Measurements from ENCODE around the gene CLDN3. TPM values are rescaled to one million over a fixed set of nuclear protein-coding genes. Genes with fewer than 3 reads are reported as not detected.

CLDN3 gene
- total and polyA plus RNA-seq, 2 of the 4 experiments (the other 2 are of a cell fraction), result 0.12 to 0.18 TPM

- ChIA-PET CTCF (no interaction called here), POLR2A (ENCODE audit: unreplicated experiment) (no interaction called here)
- DNase-seq (no peak), ATAC-seq (ENCODE audit: low read depth) (0 out of 2 replicates have a peak, but pooled peaks have one; percentile 15)
- Histone ChIP-seq H3K9ac (ENCODE audit: low read depth, low read length) (no peak overlapping the region), H3K4me3 (ENCODE audit: insufficient read depth, low read depth, low read length) (no peak overlapping the region), H2AFZ (replicated peaks; ENCODE audit: low read length, poor library complexity) (no peak overlapping the region), H4K5ac (ENCODE audit: low read depth, low read length) (no peak overlapping the region), H3K4me2 (ENCODE audit: low read depth, low read length) (no peak overlapping the region), H3K36me3 (ENCODE audit: control insufficient read depth, insufficient read depth, low read length) (no peaks in the 10 kb centered on the region), H3K79me1 (ENCODE audit: low read depth in 1 of 2, low read length in 2 of 2) (no peaks in the 10 kb centered on the region), H3K9me1 (ENCODE audit: insufficient read depth, low read length) (no peaks in the 10 kb centered on the region), H2BK120ac (ENCODE audit: low read depth, low read length) (no peak overlapping the region), H2AK9ac (replicated peaks; ENCODE audit: low read depth, low read length, poor library complexity) (no peak overlapping the region), H4K8ac (ENCODE audit: low read depth in 2 of 2, low read length in 2 of 2) (no peak overlapping the region), H2BK20ac (ENCODE audit: low read depth, low read length) (no peak overlapping the region), H2BK5ac (ENCODE audit: low read depth, low read length, poor library complexity, severe bottlenecking) (no peak overlapping the region), H3K4ac (ENCODE audit: low read depth, low read length) (no peak overlapping the region), H3K18ac (ENCODE audit: low read depth, low read length) (no peak overlapping the region), H3K9me3 (ENCODE audit: control insufficient read depth, insufficient read depth, low read length) (no peaks in the 10 kb centered on the region; the same call in 1 of the 2 replicates), H3K14ac (replicated peaks; ENCODE audit: low read depth, low read length) (no peak overlapping the region), H2BK15ac (ENCODE audit: low read depth, low read length) (no peak overlapping the region), H3K23ac (ENCODE audit: low read depth, low read length) (no peak overlapping the region), H3K4me1 (ENCODE audit: control insufficient read depth, insufficient read depth, low read length) (peaks cover 4% of the 10 kb centered on the region; the same call in 1 of the 2 replicates), H3K27ac (ENCODE audit: insufficient read depth, low read length) (no peak overlapping the region), H4K91ac (ENCODE audit: insufficient read depth, low read depth, low read length) (no peak overlapping the region), H3K56ac (ENCODE audit: extremely low read depth, insufficient read depth, low read length) (no peak overlapping the region), H3K27me3 (ENCODE audit: control insufficient read depth, insufficient read depth, low read length) (peaks cover 37% of the 10 kb centered on the region), H2AK5ac (ENCODE audit: low read depth, low read length) (no peak overlapping the region), H4K20me1 (ENCODE audit: insufficient read depth, low read length) (no peaks in the 10 kb centered on the region)
- in situ Hi-C loops (cut with MboI; ENCODE audit: low sequenced_read_pairs), result no loop called here
- intact Hi-C loops (cut with micrococcal nuclease), result no loop called here
- WGBS, 2 experiments (ENCODE audit: extremely low coverage in 2 of 2, insufficient read length in 1 of 2), result 44% methylated on average over 17 of the region's 53 CpGs; no CpG with 5 or more reads in 1 of the 2 experiments
- dilution Hi-C loops (cut with HindIII; ENCODE audit: low sequenced_read_pairs, unreplicated experiment), result no loop called here
- no peak for TF ChIP-seq RCOR1 (IDR thresholded peaks at IDR 0.05; ENCODE audit: insufficient replicate concordance, low read length)
- no peak for TF ChIP-seq ELK1 (IDR thresholded peaks at IDR 0.05; ENCODE audit: borderline replicate concordance, low read depth, low read length)
- no peak for TF ChIP-seq RAD21 (IDR thresholded peaks at IDR 0.05; ENCODE audit: low read length)
- TF ChIP-seq MAZ (IDR thresholded peaks at IDR 0.05; ENCODE audit: borderline replicate concordance, low read depth, low read length), result no peak
- TF ChIP-seq RFX5 (IDR thresholded peaks at IDR 0.05; ENCODE audit: low read depth, low read length), result no peak
- no peak for TF ChIP-seq NFE2L2 (IDR thresholded peaks at IDR 0.05; ENCODE audit: low read depth, low read length)
- no peak for TF ChIP-seq FOS (IDR thresholded peaks at IDR 0.05; ENCODE audit: low read depth, low read length)
- TF ChIP-seq USF2 (IDR thresholded peaks at IDR 0.05; ENCODE audit: low read depth, low read length), result no peak
- TF ChIP-seq SMC3 (IDR thresholded peaks at IDR 0.05; ENCODE audit: low read depth, low read length), result no peak
- TF ChIP-seq BHLHE40 (IDR thresholded peaks at IDR 0.05; ENCODE audit: low read depth, low read length), result no peak
- TF ChIP-seq POLR2A (IDR thresholded peaks at IDR 0.05; ENCODE audit: low read depth, low read length), result no peak
- no peak for TF ChIP-seq CHD1 (IDR thresholded peaks at IDR 0.05; ENCODE audit: low read depth, low read length)
- no peak for TF ChIP-seq MAFK (IDR thresholded peaks at IDR 0.05; ENCODE audit: low read depth, low read length)
- no peak for TF ChIP-seq CEBPB (IDR thresholded peaks at IDR 0.05; ENCODE audit: low read depth, low read length)
- no peak for TF ChIP-seq CTCF (conservative IDR thresholded peaks at IDR 0.05; ENCODE audit: low read depth, low read length)
- no TSS peak for BruUV-seq (replicated peaks)
Observed at GRCh38 chr7:73768641-73769480, 1.2 kb downstream of the CLDN3 start.
